Common myeloid progenitor, CD34-positive (primary cell): ENCODE measurements around the gene PXMP4. TPM values are rescaled to one million over a fixed set of nuclear protein-coding genes. Genes with fewer than 3 reads are reported as not detected.

ENCODE experiments used
- CTCF ChIA-PET: fragments of 350-600 bp; sonication (Branson Sonifier 250); formaldehyde crosslinking; loops from one replicate; lab custom pipeline; 2021; ENCODE audit warnings: antibody characterized with exemption; lab: Charles Lee
- POLR2A ChIA-PET: fragments of 350-600 bp; sonication (Branson Sonifier 250); formaldehyde crosslinking; loops from one replicate; lab custom pipeline; 2021; ENCODE audit warnings: antibody characterized with exemption; lab: Charles Lee
- DNase-seq, 3 donors: peaks; one replicate each; pipeline versions ENCODE4 v3.0.0 to v3.0.0-alpha.2; 2013
- H3K27ac ChIP-seq, 2 experiments: 1 replicate in 1 of 2; 2 replicates in 1 of 2; pipeline ENCODE4 v1.7.0; 2013; ENCODE audit warnings: inconsistent platforms in 2 of 2, low read length in 2 of 2, mild to moderate bottlenecking in 2 of 2, low read depth in 1 of 2, moderate library complexity in 1 of 2; ENCODE audit not compliant: severe bottlenecking in 2 of 2, insufficient read depth in 1 of 2, poor library complexity in 1 of 2
- H3K27me3 ChIP-seq, 5 experiments: replicated peaks in 2 of 5; 1 replicate in 3 of 5; 2 replicates in 2 of 5; pipeline versions ENCODE4 v1.6.1 to v1.7.0; 2013; ENCODE audit warnings: low read length in 4 of 5, mild to moderate bottlenecking in 2 of 5, moderate library complexity in 2 of 5, inconsistent platforms in 1 of 5; ENCODE audit not compliant: insufficient read depth in 5 of 5, control insufficient read depth in 4 of 5
- H3K36me3 ChIP-seq, 4 experiments: 1 replicate in 2 of 4; 2 replicates in 2 of 4; pipeline versions ENCODE4 v1.6.1 to v1.7.0; 2013; ENCODE audit warnings: low read length in 3 of 4, control low read depth in 1 of 4, mild to moderate bottlenecking in 1 of 4; ENCODE audit not compliant: control insufficient read depth in 4 of 4, insufficient read depth in 4 of 4
- H3K4me1 ChIP-seq, 4 experiments: 1 replicate in 3 of 4; 2 replicates in 1 of 4; pipeline versions ENCODE4 v1.6.1 to v1.7.1; 2013; ENCODE audit warnings: low read length in 3 of 4, mild to moderate bottlenecking in 3 of 4, control low read depth in 1 of 4, inconsistent platforms in 1 of 4, moderate library complexity in 1 of 4; ENCODE audit not compliant: control insufficient read depth in 4 of 4, insufficient read depth in 4 of 4; ENCODE audit errors: control extremely low read depth in 1 of 4
- H3K4me3 ChIP-seq, 7 experiments: 1 replicate in 4 of 7; 2 replicates in 3 of 7; pipeline versions ENCODE4 v1.5.1 to v1.7.0; 2013; ENCODE audit warnings: mild to moderate bottlenecking in 7 of 7, low read length in 6 of 7, moderate library complexity in 6 of 7, inconsistent platforms in 2 of 7, low read depth in 2 of 7, control low read depth in 1 of 7; ENCODE audit not compliant: insufficient read depth in 4 of 7, control insufficient read depth in 1 of 7; ENCODE audit errors: extremely low read depth in 1 of 7
- H3K9me3 ChIP-seq, 5 experiments: 1 replicate in 4 of 5; 2 replicates in 1 of 5; pipeline versions ENCODE4 v1.6.1 to v1.7.1; 2013; ENCODE audit warnings: low read length in 4 of 5, mild to moderate bottlenecking in 2 of 5, inconsistent platforms in 1 of 5, low read depth in 1 of 5, moderate library complexity in 1 of 5; ENCODE audit not compliant: control insufficient read depth in 4 of 5, insufficient read depth in 2 of 5; ENCODE audit errors: control extremely low read depth in 1 of 5
- WGBS: methylation state at CpG from one replicate; pipeline ENCODE4 v1.1.5; 2013; ENCODE audit not compliant: insufficient coverage; 5-methylcytosine and 5-hydroxymethylcytosine counted together
- polyA plus RNA-seq: library from polyadenylated mRNA; unstranded; fragments of 120-200 nt; gene quantifications from one replicate; pipeline ENCODE4 v1.2.1, GENCODE V29; 2013

PXMP4 gene, protein sequence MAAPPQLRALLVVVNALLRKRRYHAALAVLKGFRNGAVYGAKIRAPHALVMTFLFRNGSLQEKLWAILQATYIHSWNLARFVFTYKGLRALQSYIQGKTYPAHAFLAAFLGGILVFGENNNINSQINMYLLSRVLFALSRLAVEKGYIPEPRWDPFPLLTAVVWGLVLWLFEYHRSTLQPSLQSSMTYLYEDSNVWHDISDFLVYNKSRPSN
- 4.1 TPM for polyA plus RNA-seq

DNA sequence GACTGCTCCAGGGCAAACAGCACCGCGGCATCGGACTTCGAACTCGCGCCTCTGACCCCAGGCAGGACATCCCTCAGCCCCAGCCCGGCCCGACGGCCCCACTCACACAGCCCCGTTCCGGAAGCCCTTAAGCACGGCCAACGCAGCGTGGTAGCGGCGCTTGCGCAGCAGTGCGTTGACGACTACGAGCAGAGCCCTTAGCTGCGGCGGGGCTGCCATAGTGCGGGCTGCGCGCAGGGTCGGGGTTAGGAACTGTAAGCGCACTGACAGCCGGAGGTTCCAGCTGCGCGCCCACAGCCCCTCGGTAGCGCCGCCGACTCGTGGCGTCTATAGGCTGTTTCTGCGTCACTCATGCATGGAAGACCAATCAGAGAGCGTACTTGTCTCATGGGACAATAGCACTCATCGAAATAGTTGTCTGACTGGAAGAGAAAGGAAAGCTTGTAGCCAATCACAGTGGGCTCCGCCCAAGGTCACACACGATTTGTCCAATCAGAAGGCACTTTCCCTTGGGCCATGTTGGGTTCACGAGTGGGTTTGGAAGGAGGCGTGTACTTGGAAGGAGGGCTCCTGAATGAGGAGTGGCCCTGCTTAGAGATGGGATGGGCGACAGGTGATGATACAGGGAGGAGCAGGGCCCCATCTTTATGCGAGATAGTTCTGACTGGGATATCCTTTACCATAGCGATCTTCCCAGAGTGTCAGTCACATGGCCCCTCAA lies at the start of gene PXMP4:
Gene PXMP4 (minus strand): TSS at position 322 of the 721 bp plus-strand sequence. CDS start 103 bp downstream, at position 219.
- POLR2A ChIA-PET = interaction anchor here (1.5 kb wide), 1 partner anchor 12 kb away, joined by 4 read pairs; the partner anchor contains the start of gene ZNF341
- H3K36me3 ChIP-seq = no peaks in the 10 kb centered on the region
- 3% methylated on average over 44 of the region's 46 CpGs for WGBS

DNA sequence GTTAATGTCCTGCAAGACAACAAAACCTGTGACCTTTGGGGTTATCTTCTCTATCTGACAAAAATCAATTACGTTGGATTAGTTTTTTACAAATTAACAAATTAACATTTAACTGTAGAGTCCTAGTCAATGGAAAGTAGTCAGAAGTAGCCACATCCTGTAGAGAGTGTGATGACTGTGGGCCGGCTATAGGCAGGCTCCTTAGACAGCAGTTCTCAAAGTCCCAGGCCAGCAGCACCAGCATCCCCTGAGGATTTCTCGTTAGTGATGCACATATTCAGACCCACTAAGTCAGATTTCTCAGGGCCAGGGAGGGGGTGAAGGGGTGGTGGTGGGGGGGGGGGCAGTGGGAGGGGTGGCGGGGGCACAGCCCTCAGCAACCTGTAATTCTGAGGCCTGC lies 48.9 kb upstream of the PXMP4 start:
- DNase-seq = no peak
- Histone ChIP-seq H3K9me3 (no peaks in the 10 kb centered on the region), H3K27me3 (no peaks in the 10 kb centered on the region), H3K4me1 (no peaks in the 10 kb centered on the region), H3K36me3 (peaks cover 0 to 13% (median 5%) of the 10 kb centered on the region in 4 experiments), H3K27ac (no peak overlapping the region), H3K4me3 (no peak overlapping the region)
- POLR2A ChIA-PET = no interaction called here
- WGBS = no CpG with 5 or more reads among the region's 4 CpGs
- CTCF ChIA-PET = no interaction called here

More for the DNA sequence above, at the start of gene PXMP4:
- peak within 1 kb of the TSS; percentile 56 to 93 (median 82) for H3K4me3 ChIP-seq
- CTCF ChIA-PET = interaction anchor here (1.2 kb wide), 1 partner anchor 13 kb away, joined by 3 read pairs; no protein-coding TSS in a partner anchor
- H3K4me1 ChIP-seq = peaks cover 6 to 15% (median 13%) of the 10 kb centered on the region in 4 experiments
- peak within 1 kb of the TSS in 1 of 2 experiments; percentile 59 for H3K27ac ChIP-seq
- H3K27me3 ChIP-seq = no peaks in the 10 kb centered on the region
- H3K9me3 ChIP-seq = no peaks in the 10 kb centered on the region
- peak; percentile 97 to 98 (median 98) for DNase-seq

DNA sequence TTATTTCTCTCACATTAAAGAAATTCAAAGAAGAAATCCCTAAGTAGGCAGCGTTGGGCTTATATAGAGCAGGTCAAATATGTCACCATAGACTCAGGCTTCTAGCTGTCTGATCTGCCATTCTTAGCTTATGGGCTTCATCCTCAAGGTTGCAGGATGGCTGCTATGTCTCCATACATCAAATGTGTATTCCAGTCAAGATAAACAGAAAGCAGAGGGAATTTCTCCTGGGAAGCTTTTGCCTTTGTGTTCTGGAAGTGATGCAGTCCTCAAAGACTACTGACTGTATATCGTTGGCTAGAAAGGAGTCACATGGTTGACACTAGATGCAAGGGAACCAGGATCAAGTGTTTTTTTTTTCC lies 47.6 kb upstream of the PXMP4 start:
- 100% methylated on average over 2 of the region's 2 CpGs for WGBS
- Histone ChIP-seq H3K4me3 (no peak overlapping the region), H3K4me1 (no peaks in the 10 kb centered on the region), H3K36me3 (peaks cover 0 to 13% (median 3%) of the 10 kb centered on the region in 4 experiments), H3K27me3 (no peaks in the 10 kb centered on the region), H3K27ac (no peak overlapping the region), H3K9me3 (no peaks in the 10 kb centered on the region)
- DNase-seq = no peak
- ChIA-PET CTCF (no interaction called here), POLR2A (no interaction called here)

DNA sequence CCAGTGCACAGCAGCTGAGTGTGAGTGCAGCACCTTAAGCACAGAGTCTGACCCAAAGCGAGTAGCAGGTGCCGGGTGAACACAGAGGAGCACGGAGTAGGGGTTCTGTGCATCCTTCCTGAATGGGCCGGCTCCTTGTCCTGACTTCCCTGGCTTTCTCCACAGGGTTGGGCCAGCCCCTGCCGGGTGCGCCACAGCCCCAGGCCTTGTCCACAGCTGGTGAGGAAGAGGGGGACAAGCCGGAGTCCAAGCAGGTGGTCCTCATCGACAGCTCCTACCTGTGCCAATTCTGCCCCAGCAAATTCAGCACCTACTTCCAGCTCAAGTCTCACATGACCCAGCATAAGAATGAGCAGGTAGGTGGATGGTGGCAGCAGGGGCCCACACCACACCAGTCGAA lies 46.6 kb upstream of the PXMP4 start:
- CTCF ChIA-PET = interaction anchor here (1.0 kb wide), 1 partner anchor 453 kb away, joined by 3 read pairs; no protein-coding TSS in a partner anchor
- no peak for DNase-seq
- Histone ChIP-seq H3K27ac (no peak overlapping the region), H3K27me3 (no peaks in the 10 kb centered on the region), H3K4me1 (no peaks in the 10 kb centered on the region), H3K4me3 (no peak overlapping the region), H3K36me3 (peaks cover 0 to 17% (median 3%) of the 10 kb centered on the region in 4 experiments), H3K9me3 (no peaks in the 10 kb centered on the region)
- 95% methylated on average over 4 of the region's 9 CpGs for WGBS
- POLR2A ChIA-PET = no interaction called here

DNA sequence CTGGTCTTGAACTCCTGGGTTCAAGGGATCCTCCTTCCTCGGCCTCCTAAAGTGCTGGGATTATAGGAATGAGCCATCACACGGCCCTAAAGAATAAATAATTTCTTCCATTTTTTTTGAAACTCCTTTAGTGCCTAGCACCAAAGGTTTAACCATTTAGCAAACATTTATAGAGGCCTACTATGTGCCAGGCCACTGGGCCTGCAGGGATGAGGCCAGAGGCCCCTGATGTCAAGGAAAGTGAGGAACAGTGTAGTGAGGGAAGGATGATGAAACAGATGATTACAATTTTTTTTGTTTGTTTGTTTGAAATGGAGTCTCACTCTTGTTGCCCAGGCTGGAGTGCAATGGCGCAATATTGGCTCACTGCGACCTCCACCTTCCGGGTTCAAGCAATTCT lies 45.5 kb upstream of the PXMP4 start:
- POLR2A ChIA-PET = no interaction called here
- peaks cover 0 to 18% (median 3%) of the 10 kb centered on the region in 4 experiments for H3K36me3 ChIP-seq
- no peaks in the 10 kb centered on the region for H3K9me3 ChIP-seq
- no peak overlapping the region for H3K27ac ChIP-seq
- CTCF ChIA-PET = no interaction called here
- no peaks in the 10 kb centered on the region for H3K4me1 ChIP-seq
- no peak for DNase-seq
- no peak overlapping the region for H3K4me3 ChIP-seq
- no peaks in the 10 kb centered on the region for H3K27me3 ChIP-seq
- 100% methylated on average over 3 of the region's 5 CpGs for WGBS

DNA sequence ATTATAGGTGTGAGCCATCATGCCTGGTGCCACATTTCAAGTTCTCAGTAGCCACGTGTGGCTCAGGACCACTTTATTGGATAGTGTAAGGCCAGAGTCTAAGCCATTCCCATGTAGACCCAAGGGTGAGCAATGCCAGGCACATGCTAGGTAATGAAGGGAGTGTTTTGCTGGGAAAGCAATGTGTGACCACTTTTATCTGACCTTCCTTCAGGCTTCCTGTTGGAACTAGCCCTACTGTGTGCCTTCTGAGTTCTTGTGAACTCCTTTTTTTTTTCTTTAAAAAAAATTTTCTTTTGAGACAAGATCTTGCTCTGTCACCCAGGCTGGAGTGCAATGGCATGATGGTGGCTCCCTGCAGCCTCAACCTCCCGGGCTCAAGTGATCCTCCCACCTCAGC lies 45.0 kb upstream of the PXMP4 start:
- H3K4me3 ChIP-seq = no peak overlapping the region
- peaks cover 0 to 18% (median 3%) of the 10 kb centered on the region in 4 experiments for H3K36me3 ChIP-seq
- H3K27ac ChIP-seq = no peak overlapping the region
- 83% methylated on average over 1 of the region's 2 CpGs for WGBS
- ChIA-PET CTCF (interaction anchor here (1.2 kb wide), 1 partner anchor 11 kb away, joined by 4 read pairs; no protein-coding TSS in a partner anchor), POLR2A (no interaction called here)
- no peaks in the 10 kb centered on the region for H3K4me1 ChIP-seq
- DNase-seq = no peak
- no peaks in the 10 kb centered on the region for H3K27me3 ChIP-seq
- no peaks in the 10 kb centered on the region for H3K9me3 ChIP-seq

DNA sequence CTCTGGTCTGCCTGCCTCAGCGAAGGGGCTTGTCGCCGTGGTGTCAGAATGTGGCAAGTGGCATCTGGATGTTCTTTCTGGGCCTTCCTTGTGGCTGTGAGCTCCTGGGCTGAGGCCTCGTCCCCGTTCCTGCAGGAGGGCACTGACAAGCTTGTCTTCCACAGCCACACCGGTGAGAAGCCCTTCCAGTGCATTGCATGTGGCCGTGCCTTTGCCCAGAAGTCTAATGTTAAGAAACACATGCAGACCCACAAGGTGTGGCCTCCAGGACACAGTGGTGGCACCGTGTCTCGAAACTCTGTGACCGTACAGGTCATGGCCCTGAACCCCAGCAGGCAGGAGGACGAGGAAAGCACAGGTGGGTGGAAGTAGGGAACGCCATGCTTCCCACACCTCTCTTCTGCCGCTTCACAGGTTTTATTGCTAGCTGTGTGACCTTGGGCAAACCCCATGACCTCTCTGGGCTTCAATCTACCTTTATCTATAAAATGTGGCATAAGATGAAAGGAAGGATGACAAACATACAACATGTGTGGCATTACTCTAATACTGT lies 41.7 kb upstream of the PXMP4 start:
- POLR2A ChIA-PET = no interaction called here
- H3K27ac ChIP-seq = no peak overlapping the region
- H3K4me3 ChIP-seq = no peak overlapping the region
- peaks cover 0 to 27% (median 9%) of the 10 kb centered on the region in 4 experiments for H3K36me3 ChIP-seq
- WGBS = 97% methylated on average over 13 of the region's 13 CpGs
- peaks cover 0 to 8% (median 2%) of the 10 kb centered on the region in 5 experiments for H3K9me3 ChIP-seq
- no peaks in the 10 kb centered on the region for H3K27me3 ChIP-seq
- H3K4me1 ChIP-seq = no peaks in the 10 kb centered on the region
- CTCF ChIA-PET = no interaction called here
- DNase-seq = no peak
